ENCODE results near the gene AMELY.
"Not testable (repeated sequence)": the region's sequence is repeated elsewhere in the genome, so short reads cannot be mapped to it uniquely, and the experiment has no call there.

AMELY gene, protein sequence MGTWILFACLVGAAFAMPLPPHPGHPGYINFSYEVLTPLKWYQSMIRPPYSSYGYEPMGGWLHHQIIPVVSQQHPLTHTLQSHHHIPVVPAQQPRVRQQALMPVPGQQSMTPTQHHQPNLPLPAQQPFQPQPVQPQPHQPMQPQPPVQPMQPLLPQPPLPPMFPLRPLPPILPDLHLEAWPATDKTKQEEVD

DNA sequence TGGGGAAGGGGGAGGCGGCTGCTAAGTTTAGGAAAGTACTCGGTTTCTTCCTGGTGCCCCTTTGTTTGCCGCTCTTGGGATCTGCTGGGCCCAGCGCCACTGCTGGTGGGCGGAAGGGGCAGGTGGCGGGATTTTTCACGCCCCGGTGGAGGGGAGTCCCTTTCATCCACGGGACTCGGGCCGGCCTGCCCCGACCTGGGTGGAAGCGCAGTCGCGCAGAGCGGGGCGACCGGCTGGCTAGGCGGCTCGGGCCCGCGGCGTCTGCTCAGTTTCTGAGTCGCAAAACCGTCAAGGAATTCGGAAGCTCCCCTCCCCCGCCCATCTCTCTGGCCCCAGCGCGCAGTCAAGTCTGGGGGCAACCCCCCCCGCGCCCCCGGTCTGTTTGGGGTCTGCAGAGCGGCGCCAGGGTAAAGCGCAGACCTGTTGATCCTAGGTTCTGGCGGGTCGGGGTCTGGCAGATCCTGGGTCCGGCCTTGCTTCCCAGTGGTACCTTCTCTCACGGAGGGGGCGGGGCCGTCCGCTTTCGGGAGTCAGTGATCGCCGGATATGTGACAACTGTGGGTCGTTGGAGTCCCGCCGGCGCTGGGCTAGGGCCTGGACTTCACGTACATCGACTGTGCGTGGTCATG lies at the start of gene AMELY:
Gene AMELY, minus strand, starts transcription at position 500 of the 629 bp plus-strand sequence. CDS start 39,144 bp downstream, outside the sequence.
- no peak for DNase-seq

DNA sequence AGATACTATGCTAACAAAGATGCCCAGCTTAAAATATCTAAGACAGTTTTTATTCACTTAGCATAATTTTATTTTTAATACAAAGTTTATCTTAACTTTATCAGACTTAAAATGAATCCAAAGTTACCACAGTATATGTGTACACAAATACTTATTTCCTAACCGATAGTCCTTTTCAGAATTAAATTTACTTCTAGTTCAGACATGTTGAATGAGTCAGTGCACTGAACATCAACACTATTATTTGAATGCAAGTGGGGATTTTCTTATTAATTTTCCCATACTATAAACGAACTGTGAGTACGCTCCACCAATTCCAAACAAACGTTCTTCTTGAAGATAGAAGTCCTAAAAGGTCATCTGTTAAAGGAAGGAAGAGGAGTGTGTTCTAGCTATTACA lies 38.4 kb upstream of the AMELY start:
- no peak for DNase-seq

DNA sequence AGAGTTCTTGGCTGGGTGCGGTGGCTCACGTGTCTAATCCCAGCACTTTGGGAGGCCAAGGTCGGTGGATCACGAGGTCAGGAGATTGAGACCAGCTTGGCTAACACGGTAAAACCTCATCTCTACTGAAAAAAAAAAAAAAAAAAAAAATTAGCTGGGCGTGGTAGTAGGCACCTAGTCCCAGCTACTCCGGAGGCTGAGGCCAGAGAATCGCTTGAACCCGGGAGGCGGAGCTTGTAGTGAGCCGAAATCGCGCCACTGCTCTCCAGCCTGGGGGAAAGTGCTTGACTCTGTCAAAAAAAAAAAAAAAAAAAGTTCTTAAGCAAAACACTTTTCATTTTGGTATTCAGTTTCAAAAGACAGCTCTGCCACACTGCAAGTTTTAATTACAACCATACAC lies 36.8 kb upstream of the AMELY start:
- DNase-seq, result no peak

DNA sequence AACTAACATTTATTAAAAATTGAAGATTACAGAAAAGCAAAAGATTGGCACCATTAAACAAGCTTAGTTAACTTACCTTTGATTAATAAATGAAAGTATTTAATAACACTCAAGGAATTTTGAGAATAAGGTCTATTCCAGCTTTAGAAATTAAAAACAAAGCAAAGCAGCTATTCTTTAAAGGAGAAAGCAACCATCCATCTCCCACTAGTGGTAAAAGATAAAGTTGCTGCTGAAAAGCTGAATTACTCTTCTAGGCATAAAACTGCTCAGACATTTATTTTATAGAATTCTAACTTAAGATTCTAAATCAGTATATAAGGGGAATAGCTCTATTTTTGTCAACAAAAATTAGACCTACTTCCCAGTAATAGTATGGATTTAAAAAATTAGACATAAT lies 36.1 kb upstream of the AMELY start:
- DNase-seq, result no peak

DNA sequence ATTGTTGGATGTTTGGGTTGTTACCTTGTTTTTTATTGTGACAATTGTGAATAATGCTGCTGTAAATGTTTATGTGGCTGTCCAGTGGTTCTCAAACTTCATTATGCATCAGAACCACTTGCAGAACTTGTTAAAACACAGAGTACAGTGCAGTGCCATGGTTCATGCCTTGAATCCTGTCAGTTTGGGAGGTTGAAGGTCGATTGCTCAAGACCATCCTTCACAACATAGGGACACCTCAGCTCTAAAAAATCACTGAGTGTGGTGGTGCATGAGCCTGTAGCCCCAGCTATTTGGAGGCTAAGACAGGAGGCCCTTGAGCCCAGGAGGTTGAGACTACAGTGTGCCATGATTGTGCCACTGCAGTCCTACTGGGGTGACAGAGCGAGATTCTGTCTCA lies 23.9 kb upstream of the AMELY start:
- DNase-seq, result no peak

DNA sequence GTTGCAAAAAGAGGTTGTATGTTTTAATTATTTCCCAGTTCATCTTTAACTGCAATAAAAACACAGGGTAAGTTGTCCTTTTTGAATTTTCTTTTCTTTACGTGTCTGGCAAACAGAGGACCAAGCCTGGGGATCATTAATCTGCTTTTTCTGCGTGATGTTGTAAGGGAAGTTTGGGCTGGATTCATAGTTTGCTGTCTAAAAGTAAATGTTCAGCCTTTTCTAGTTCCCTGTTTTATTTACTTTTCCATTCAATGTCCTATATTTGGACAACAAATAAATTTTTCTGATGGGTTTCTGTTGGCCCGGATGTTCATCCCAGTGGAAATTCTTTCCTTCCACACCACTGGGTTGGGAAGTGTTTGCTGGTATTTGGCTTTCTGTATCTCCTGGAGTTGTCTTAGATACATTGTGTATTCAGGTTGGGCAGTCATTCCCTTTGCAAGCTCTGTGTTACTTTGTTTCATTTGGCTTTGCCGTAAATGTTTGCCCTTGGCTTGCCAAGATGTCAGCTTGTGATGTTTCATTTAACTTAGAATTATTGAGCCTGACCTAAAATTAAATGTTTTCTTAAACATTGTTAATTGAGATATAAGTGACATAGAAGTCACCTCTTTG lies 20.3 kb upstream of the AMELY start:
- no peak for DNase-seq

DNA sequence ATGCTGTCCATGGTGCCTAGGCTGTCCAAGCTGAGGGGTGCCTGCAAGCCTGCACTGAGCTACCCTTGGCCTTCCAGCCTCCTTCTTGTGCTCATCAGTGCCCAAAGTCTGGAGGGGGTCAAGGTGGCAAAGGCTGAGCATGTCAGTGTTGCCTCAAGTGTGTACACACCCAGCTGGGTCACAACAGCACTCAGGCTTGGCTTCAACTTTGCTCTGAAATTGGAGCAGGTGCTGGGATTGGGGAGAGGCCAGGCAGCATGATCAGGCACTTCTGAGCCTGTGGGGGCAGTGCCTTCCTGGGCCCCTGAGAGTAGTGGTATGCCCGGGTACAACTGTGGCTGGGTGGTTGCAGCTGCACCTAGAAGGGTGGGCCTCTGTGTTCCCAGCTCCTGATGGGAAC lies 17.7 kb upstream of the AMELY start:
- no peak for DNase-seq

DNA sequence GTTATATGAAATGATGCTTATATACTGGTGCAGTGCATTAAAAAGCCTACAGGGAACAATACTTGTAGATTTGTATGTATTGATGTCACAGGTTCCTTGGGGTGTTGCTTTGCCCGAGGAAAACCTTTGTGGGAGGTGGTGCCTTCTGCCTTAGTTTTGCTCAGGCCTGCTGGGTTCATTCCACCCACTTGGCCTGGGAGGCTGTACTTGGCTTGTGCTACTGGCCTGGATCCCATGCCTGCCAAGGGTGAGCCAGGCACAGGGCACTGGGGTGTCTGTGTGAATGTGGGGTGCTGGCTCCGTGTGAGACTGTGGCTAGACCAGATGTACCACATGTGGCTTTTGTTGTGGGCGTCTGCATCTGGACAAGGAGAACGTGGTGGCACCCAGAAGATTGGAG lies 16.7 kb upstream of the AMELY start:
- DNase-seq, result no peak

DNA sequence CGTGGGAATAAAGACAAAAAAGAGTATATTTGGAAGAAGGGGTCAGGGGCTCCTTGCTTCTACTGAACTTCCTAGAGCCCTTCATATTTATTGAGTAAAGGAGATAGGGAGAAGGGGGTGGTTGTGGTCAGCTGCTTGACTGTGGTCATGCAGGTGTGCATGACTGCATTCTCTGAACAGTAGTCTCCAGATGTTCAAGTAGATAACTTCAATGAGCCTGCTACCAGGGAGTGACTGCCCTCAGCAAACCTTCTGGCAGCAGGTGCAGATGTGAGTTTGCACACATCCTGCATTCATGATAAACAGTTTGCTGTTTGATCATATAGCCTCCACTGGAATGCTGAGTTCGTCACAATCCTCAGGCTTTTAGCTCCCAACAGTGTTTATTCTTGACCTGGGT lies 9.5 kb upstream of the AMELY start:
- DNase-seq, result no peak

DNA sequence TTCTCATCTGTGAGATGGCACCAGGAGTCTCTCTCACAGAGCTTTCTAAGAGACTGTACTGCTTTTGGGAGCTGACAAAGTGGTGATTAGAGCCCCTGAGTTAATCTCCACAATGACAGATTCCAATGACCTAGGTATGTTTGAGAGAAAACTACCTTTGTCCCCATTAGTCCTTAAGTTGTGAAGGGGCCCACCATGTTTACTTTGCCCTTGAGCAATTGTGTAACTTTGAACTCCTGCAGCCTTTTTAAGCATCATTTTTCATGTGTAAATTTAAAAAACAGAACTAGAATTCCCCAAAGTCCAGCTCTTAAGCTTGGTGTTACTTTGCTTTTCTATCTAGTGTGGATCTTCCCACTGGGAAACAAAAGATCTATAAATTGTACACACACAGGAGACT lies 1.8 kb upstream of the AMELY start:
- DNase-seq, result no peak

DNA sequence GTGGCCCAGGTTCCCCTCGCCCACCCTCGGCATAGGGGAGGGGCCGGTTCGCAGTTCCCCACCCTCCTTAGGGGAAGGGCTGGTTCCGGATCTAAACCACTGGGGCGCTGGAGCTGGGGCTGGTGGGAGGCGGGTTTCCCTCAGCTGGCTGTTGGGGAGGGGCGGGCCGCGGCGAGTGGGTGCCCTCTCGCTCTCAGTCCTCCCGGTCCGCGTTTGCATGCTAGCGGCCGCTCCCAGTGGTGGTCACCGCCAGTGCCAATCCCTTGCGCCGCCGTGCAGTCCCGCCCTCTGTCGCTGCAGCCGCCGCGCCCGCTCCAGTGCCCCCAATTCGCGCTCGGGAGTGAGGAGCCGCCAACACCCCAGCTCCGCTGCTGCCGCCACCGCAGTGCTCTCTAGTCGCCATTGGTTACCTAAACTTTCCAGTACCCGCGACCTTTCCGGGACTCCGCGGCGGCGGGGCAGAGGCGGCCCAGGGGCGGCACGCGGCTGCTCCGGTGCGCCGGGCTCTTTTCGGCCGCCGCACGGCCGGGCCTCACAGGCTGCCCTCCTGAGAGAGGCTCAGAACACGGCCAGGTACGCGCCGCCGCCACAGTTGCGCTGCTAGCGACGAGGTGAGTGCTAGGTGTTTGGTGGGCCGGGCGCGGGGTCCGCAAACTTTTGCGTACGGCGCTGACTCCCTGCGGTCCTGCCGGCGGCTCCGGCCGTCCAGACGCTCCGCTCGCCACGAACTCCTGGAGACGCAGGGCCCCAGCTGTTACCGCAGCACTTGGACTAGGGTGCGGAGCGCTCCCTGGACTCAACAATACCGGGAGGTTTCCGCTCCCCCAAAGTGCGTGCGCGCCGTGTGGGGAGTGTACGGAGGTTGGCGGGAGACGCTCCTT lies 940 bp downstream of the AMELY start, which contains the start of gene TBL1Y:
Gene TBL1Y, plus strand, starts transcription at position 326 of the 881 bp plus-strand sequence. CDS start 114,388 bp downstream, outside the sequence.
- DNase-seq, result no peak

DNA sequence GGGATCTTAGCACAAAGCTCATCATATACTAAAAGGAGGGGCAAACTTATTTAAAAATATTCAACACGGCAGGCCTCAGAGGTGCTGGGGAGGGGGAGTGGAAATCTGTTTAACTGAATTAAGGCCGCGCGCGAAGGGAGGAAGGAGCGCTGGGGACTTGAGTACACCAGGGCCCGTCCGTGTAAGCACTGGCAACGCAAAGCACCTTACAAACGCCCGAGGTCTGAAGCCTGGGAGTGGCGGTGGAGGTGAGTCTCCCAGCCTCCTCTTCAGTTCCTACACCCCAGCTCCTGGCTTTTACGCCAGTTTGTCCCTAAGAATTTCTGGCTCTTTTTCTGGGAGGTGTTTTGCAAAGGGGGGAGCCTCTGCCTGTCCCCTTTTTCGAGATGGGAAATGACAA lies 1.7 kb downstream of the AMELY start:
- no peak for DNase-seq

DNA sequence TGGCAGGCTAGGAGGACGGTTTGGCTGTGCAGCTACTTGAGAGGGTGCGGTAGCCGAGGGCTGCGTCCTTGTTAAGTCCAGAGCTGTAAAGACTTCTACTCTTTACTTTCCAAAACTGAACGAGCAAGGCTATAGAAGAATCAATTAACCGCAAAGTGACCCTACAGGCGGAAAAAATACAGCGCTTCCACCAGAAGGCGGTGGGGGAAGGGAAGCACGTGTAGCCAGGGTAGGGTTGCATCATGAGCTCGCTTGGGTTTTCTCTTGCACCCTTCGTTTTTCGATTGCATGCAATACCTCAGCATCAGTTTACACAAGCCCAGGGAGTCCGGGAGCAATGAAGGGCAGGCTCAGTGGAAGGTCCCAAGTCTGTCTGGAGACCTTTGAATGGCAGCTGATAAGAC lies 2.4 kb downstream of the AMELY start:
- DNase-seq, result no peak

DNA sequence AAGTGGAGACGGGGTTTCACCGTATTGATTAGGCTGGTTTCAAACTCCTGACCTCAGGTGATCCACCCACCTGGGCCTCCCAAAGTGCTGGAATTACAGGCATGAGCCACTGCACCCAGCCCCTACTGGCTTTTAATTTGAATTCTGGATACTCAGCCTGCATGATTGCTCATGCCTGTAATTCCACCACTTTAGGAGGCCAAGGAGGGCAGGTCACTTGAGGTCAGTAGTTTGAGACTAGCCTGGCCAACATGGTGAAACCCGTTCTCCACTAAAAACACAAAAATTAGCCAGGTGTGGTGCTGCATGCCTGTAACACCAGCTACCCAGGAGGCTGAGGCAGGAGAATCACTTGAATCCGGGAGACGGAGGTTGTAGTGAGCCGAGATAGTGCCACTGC lies 3.5 kb downstream of the AMELY start:
- DNase-seq, result not testable (repeated sequence)

DNA sequence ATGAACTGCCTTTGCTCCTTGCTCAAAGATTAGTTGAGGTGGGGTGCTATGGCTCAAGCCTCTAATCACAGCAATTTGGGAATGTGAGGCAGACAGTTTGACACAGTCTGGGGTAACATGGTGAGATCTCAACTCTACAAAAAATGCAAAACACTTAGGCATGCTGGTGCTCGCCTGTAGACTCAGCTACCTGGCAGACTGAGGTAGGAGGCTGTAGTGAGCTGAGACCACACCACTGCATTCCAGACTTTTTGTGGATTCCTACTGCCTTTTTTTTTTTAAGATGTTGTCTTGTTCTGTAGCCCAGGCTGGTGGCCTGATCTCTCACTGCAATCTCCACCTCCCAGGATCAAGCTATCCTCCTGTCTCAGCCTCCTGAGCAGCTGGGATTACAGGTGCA lies 4.0 kb downstream of the AMELY start:
- no peak for DNase-seq

DNA sequence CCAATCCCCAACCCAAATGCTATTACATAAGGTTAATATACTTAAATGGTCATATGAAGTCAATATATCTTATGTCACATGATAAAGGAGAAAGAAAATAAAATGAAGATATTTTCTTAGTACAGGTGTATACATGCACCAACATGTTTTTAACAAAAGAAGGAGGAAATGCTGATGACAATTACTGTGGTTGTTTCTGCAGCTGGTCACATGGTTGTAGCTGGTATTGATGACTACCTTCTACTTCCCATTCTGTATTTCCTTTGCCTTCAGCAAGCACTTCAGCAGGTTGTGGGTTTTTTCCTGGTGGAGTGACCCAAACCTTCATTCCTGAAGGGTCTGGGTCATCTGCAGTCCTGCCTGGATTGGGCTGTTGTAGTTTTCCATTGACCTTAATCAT lies 9.4 kb downstream of the AMELY start:
- not testable (repeated sequence) for DNase-seq

DNA sequence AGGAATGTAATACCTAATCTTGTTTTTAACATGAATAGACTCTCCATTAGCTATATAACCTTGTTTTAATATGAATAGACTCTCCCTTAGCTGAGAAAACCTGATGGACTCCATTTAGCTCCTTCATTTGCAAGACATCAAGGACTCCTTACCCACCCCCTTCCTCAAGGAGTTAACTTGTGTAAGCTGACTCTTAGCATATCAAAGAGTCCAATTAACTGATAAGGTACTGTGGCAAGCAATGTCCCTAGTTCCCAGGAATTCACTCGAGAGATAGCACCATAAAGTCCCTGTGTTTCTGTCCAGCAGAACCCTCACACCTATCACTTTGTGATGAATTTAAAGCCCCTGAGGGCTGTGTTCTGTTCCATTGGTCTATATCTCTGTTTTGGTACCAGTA lies 16.3 kb downstream of the AMELY start:
- DNase-seq, result no peak

DNA sequence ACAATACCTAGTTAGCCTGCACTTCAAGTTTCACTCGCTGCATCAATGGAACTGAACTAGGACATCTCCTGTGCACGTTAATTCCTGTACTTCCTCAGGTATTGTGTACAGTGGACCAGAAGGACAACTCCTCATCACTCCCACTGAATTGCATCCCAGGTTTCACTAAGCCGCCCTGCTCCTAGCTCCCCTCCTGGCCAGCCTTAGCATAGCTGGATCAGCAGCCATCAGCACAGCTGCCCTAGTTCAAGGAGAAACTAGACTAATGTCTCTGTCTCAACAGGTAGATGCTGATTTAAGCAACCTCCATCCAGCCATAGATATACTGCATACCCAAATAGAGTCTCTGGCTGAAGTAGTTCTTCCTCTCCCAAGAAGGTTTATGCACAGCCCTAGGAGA lies 17.1 kb downstream of the AMELY start:
- no peak for DNase-seq

DNA sequence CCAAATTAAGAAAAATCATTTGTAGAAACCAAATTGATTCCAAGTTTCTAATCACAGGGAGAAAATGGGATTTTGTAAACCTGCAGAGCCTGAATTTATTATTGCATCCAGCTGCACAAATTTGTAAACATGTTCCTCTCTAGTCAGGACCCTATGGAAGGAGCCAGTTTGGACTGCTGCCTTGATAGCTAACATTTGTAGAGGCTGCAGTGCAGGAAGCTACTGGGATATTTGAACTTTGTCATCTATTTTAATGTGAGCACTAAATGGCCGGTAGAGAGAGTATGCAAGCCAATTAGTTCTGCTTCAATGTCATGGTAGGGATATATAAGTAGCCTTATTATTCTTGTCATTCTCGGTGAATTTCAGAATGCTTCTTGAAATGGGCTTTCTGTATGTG lies 62.2 kb downstream of the AMELY start:
- no peak for DNase-seq

DNA sequence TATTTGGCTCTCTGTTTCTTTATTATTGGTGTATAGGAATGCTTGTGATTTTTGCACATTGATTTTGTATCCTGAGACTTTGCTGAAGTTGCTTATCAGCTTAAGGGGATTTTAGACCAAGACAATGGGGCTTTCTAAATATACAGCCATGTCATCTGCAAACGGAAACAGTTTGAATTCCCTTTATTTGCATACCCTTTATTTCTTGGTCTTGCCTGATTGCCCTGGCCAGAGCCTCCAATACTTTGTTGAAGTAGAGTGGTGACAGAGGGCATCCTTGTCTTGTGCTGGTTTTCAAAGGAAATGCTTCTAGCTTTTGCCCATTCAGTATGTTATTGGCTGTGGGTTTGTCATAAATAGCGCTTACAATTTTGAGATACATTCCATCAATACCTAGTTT lies 68.9 kb downstream of the AMELY start:
- not testable (repeated sequence) for DNase-seq
